GM12878 (cell line): ENCODE data around the gene TCF7L1. TPM values are rescaled to one million over a fixed set of nuclear protein-coding genes. Genes with fewer than 3 reads are reported as not detected.
A peak's percentile ranks its signal among the peaks of the same experiment; 100 is the strongest.

Source experiments
- ATAC-seq: fragments of 200-7000 bp; cut with Tn5 transposase; 3 replicates; pipeline ENCODE4 v1.9.1; 2020; ENCODE audit warnings: mild to moderate bottlenecking, moderate library complexity
- BruUV-seq: library from RNA; stranded (reverse); fragments of 400-500 nt; replicated peaks from 2 replicates; lab custom pipeline; 2021; lab: Mats Ljungman, UMichigan
- CTCF ChIA-PET: fragments of 300-600 bp; sonication (Branson Sonifier 250); formaldehyde crosslinking; extraction: SDS; loops from one replicate; lab custom pipeline; 2021; ENCODE audit warnings: inconsistent platforms; lab: Yijun Ruan, JAX
- POLR2A ChIA-PET: fragments of 350-600 bp; formaldehyde crosslinking; extraction: SDS; loops from one replicate; lab custom pipeline; 2021; ENCODE audit warnings: inconsistent platforms; lab: Charles Lee
- RAD21 ChIA-PET: fragments of 300-600 bp; sonication (Branson Sonifier 250); formaldehyde crosslinking; loops from one replicate; lab custom pipeline; 2023; ENCODE audit warnings: antibody characterized with exemption; ENCODE audit not compliant: unreplicated experiment; lab: Charles Lee
- SMC1A ChIA-PET: fragments of 300-600 bp; sonication (Branson Sonifier 250); formaldehyde crosslinking; loops from one replicate; lab custom pipeline; 2023; ENCODE audit not compliant: unreplicated experiment, uncharacterized antibody; lab: Charles Lee
- DNase-seq: peaks from one replicate; pipeline ENCODE4 v3.0.0-alpha.2; 2011; ENCODE audit warnings: low read depth, low spot score
- FAIRE-seq: peaks from 3 replicates; lab custom pipeline; 2011; peaks lifted over from hg19 to GRCh38; lab: Jason Lieb, UNC
- H2AFZ ChIP-seq: 2 replicates; pipeline ENCODE4 v1.6.0; 2011; ENCODE audit warnings: low read depth, low read length, control low read depth; ENCODE audit not compliant: control insufficient read depth
- H3K27ac ChIP-seq: 2 replicates; pipeline ENCODE4 v1.5.1; 2011; ENCODE audit warnings: control low read depth; ENCODE audit not compliant: control insufficient read depth, insufficient read depth
- H3K27me3 ChIP-seq, 2 experiments: replicated peaks in 1 of 2; 2 replicates each; pipeline versions ENCODE4 v1.6.0 to v1.6.1; 2011; ENCODE audit warnings: low read length in 1 of 2; ENCODE audit not compliant: control insufficient read depth in 2 of 2, insufficient read depth in 2 of 2
- H3K36me3 ChIP-seq, 2 experiments: 2 replicates each; pipeline ENCODE4 v1.5.1; 2011; ENCODE audit warnings: low read length in 1 of 2; ENCODE audit not compliant: control insufficient read depth in 2 of 2, insufficient read depth in 2 of 2
- H3K4me1 ChIP-seq: 2 replicates; pipeline ENCODE4 v1.6.1; 2011; ENCODE audit warnings: mild to moderate bottlenecking, low read length, moderate library complexity, mixed read lengths; ENCODE audit not compliant: control insufficient read depth, insufficient read depth
- H3K4me2 ChIP-seq: 2 replicates; pipeline ENCODE4 v1.6.0; 2011; ENCODE audit warnings: control low read depth; ENCODE audit not compliant: control insufficient read depth, insufficient read depth
- H3K4me3 ChIP-seq: fragments of 200-600 bp; sonication (generic); 2 replicates; pipeline ENCODE4 v1.5.1; 2016
- H3K79me2 ChIP-seq: 2 replicates; pipeline ENCODE4 v1.6.0; 2011; ENCODE audit warnings: low read length; ENCODE audit not compliant: control insufficient read depth, insufficient read depth
- H3K9ac ChIP-seq: 2 replicates; pipeline ENCODE4 v1.8.0; 2011; ENCODE audit warnings: low read length, control low read depth, mixed read lengths; ENCODE audit not compliant: control insufficient read depth, insufficient read depth
- H3K9me3 ChIP-seq: replicated peaks from 3 replicates; pipeline ENCODE4 v1.5.1; 2011; ENCODE audit warnings: mild to moderate bottlenecking, low read length; ENCODE audit not compliant: control insufficient read depth, insufficient read depth
- H4K20me1 ChIP-seq: 2 replicates; pipeline ENCODE4 v1.6.0; 2011; ENCODE audit not compliant: control insufficient read depth, insufficient read depth
- CTCF ChIP-seq, 3 experiments: IDR thresholded peaks in 2 of 3; conservative IDR thresholded peaks in 1 of 3; 2 replicates each; pipeline ENCODE4 v1.5.1; 2011; ENCODE audit warnings: low read depth in 3 of 3, low read length in 3 of 3, mild to moderate bottlenecking in 3 of 3, control low read depth in 2 of 3, moderate library complexity in 2 of 3, inconsistent platforms in 1 of 3, mixed read lengths in 1 of 3; ENCODE audit not compliant: control insufficient read depth in 2 of 3, insufficient read depth in 1 of 3; ENCODE audit errors: extremely low read depth in 1 of 3
- IRF5 ChIP-seq: fragments of 450-650 bp; IDR thresholded peaks from 2 replicates; pipeline ENCODE4 v1.6.1; 2017; ENCODE audit warnings: borderline replicate concordance
- PAX5 ChIP-seq: IDR thresholded peaks from 2 replicates; pipeline ENCODE4 v1.6.1; 2011; ENCODE audit warnings: low read depth, low read length, borderline replicate concordance
- WGBS: methylation state at CpG from one replicate; pipeline ENCODE4 v1.1.6; 2016; ENCODE audit warnings: low lambda C conversion rate; ENCODE audit not compliant: insufficient replicate concordance, insufficient coverage; ENCODE audit errors: missing lambda C conversion rate; 5-methylcytosine and 5-hydroxymethylcytosine counted together
- in situ Hi-C: fragments of 300-500 bp; cut with MboI; formaldehyde crosslinking; loops from 9 replicates; pipeline ENCODE4 v1.14.3; 2018; ENCODE audit warnings: mixed read lengths
- intact Hi-C: fragments of 100-400 bp; cut with micrococcal nuclease; formaldehyde crosslinking; loops from one replicate; pipeline ENCODE4 v1.14.2; 2022; ENCODE audit not compliant: unreplicated experiment
- polyA plus RNA-seq, 11 experiments: library from polyadenylated mRNA; depleted of rRNA in 4 of 11; unstranded in 6 of 11; stranded (reverse) in 5 of 11; fragments of >200 nt; fragmentation: Nextera tagmentation in 4 of 11; fragmentation: Illumina TruSeq in 1 of 11; extraction: Ambion mirVana in 4 of 11; extraction: Trizol in 1 of 11; gene quantifications; 1 replicate in 1 of 11; 2 replicates in 10 of 11; pipeline versions ENCODE4 v1.2.1 to v1.2.3, GENCODE V29; 2011 to 2016; ENCODE audit warnings: inconsistent platforms in 2 of 11, missing spikeins in 2 of 11, low read depth in 1 of 11
- total RNA-seq, 4 experiments: library from RNA; depleted of rRNA in 3 of 4; stranded (reverse); fragments of >200 nt in 3 of 4; fragmentation: Illumina TruSeq in 1 of 4; extraction: Trizol in 1 of 4; gene quantifications; 2 replicates each; pipeline versions ENCODE4 v1.2.1 to v1.2.3, GENCODE V29; 2013 to 2021
- TF ChIP-seq, protein P1 (sequence below): fragments of 450-650 bp; formaldehyde crosslinking; IDR thresholded peaks from 2 replicates; pipeline ENCODE4 v1.5.0; 2022; ENCODE audit warnings: mild to moderate bottlenecking, missing genetic modification characterization

TCF7L1 gene
- total and polyA plus RNA-seq, 10 of the 15 experiments (the other 5 are each of a cell fraction or from before 2014, with no cell fraction given), result 0.03 to 0.11 (median 0.10) TPM; not detected in 7

DNA sequence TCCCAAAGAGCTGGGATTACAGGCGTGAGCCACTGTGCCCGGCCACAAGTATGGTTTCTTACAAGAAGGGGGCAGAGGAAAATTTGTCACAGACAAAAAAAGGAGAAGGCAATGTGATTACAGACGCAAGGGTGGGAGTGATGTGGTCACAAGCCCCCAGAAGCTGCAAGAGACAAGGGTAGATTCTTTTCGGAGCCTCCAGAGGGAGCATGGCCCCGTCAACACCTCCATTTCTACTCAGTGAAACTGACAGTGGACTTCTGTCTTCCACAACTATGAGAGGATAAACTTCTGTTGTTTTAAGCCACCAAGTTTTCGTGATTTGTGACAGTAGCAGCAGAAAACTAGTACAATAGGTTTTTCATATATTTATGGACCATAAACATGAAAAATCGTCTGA is 2.1 kb upstream of the TCF7L1 start:
- Histone ChIP-seq H2AFZ (no peak overlapping the region), H3K27me3 (peaks cover 8 to 14% of the 10 kb centered on the region in 2 experiments), H3K9me3 (no peaks in the 10 kb centered on the region), H3K9ac (no peak overlapping the region), H3K4me3 (no peak overlapping the region), H3K4me1 (no peaks in the 10 kb centered on the region), H3K36me3 (no peaks in the 10 kb centered on the region), H4K20me1 (no peaks in the 10 kb centered on the region), H3K79me2 (no peaks in the 10 kb centered on the region), H3K4me2 (no peak overlapping the region), H3K27ac (no peak overlapping the region)
- FAIRE-seq (peak; percentile 27), ATAC-seq (0 out of 3 replicates have a peak, but pooled peaks have one; percentile 36), DNase-seq (no peak)
- intact Hi-C loops (loop anchor here (5.0 kb wide), 1 partner anchor 156 kb away; no protein-coding TSS in a partner anchor), in situ Hi-C loops (no loop called here)
- TF ChIP-seq, protein P1, sequence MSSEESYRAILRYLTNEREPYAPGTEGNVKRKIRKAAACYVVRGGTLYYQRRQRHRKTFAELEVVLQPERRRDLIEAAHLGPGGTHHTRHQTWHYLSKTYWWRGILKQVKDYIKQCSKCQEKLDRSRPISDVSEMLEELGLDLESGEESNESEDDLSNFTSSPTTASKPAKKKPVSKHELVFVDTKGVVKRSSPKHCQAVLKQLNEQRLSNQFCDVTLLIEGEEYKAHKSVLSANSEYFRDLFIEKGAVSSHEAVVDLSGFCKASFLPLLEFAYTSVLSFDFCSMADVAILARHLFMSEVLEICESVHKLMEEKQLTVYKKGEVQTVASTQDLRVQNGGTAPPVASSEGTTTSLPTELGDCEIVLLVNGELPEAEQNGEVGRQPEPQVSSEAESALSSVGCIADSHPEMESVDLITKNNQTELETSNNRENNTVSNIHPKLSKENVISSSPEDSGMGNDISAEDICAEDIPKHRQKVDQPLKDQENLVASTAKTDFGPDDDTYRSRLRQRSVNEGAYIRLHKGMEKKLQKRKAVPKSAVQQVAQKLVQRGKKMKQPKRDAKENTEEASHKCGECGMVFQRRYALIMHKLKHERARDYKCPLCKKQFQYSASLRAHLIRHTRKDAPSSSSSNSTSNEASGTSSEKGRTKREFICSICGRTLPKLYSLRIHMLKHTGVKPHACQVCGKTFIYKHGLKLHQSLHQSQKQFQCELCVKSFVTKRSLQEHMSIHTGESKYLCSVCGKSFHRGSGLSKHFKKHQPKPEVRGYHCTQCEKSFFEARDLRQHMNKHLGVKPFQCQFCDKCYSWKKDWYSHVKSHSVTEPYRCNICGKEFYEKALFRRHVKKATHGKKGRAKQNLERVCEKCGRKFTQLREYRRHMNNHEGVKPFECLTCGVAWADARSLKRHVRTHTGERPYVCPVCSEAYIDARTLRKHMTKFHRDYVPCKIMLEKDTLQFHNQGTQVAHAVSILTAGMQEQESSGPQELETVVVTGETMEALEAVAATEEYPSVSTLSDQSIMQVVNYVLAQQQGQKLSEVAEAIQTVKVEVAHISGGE (CRISPR knock-in tag), result no peak
- TF ChIP-seq IRF5 (no peak), CTCF (IDR thresholded peaks at IDR 0.05 in 2 of 3, conservative IDR thresholded peaks at IDR 0.05 in 1 of 3; ENCODE audit: control insufficient read depth in 2 of 3, extremely low read depth in 1 of 3, insufficient read depth in 1 of 3, low read depth in 3 of 3, low read length in 3 of 3) (peak in 2 of 3 experiments; percentile 30 to 36; a peak in 3 of 6 replicates), PAX5 (no peak)
- CTCF ChIA-PET, result interaction anchor here (0.7 to 0.8 kb wide), 2 partner anchors 16 to 64 kb away, joined by 3 read pairs; no protein-coding TSS in a partner anchor
- no TSS peak for BruUV-seq
- RAD21 ChIA-PET, result no interaction called here
- POLR2A ChIA-PET, result interaction anchor here (0.6 kb wide), 1 partner anchor 385 kb away, joined by 8 read pairs; no protein-coding TSS in a partner anchor
- 19% methylated on average over 7 of the region's 7 CpGs for WGBS
- SMC1A ChIA-PET, result no interaction called here
